ENCODE data around the gene CNN3.
A peak's percentile ranks its signal among the peaks of the same experiment; 100 is the strongest.

Gene CNN3

DNA sequence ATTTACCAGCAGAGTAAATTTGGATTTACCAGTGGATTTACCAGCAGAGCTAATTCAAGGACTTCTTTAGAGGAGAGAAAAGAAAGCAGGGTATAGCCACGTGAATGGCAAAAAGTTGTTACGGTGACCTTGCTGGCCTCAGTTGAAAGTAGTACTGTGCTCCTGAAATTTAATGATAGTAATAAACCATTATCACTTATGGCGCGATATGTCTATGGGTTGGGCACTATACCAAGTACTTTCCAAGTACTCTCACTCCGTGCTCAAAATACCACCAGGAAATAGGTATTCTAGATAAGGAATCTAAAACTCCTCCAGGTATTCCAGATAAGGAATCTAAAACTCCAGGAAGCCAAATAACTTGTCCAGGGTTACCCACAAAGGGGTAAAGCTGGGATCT, 70.9 kb downstream of the CNN3 start:
- DNase-seq (ENCODE audit: low read depth): no peak

- peak; percentile 24 for DNase-seq (ENCODE audit: low read depth)
Observed at GRCh38 chr1:94855307-94855700, 71.6 kb downstream of the CNN3 start.

- peak; percentile 87 for DNase-seq (ENCODE audit: low read depth)
Observed at GRCh38 chr1:94854458-94855306, 72.2 kb downstream of the CNN3 start.

GRCh38 chr1:94852788-94853187, 74.1 kb downstream of the CNN3 start:
- no peak for DNase-seq (ENCODE audit: low read depth)

- DNase-seq (ENCODE audit: low read depth): no peak
Observed at GRCh38 chr1:94851571-94851970, 75.3 kb downstream of the CNN3 start.

Measured in amniotic epithelial cell (primary cell).